ENCODE measurements around the gene NKD2.

DNA sequence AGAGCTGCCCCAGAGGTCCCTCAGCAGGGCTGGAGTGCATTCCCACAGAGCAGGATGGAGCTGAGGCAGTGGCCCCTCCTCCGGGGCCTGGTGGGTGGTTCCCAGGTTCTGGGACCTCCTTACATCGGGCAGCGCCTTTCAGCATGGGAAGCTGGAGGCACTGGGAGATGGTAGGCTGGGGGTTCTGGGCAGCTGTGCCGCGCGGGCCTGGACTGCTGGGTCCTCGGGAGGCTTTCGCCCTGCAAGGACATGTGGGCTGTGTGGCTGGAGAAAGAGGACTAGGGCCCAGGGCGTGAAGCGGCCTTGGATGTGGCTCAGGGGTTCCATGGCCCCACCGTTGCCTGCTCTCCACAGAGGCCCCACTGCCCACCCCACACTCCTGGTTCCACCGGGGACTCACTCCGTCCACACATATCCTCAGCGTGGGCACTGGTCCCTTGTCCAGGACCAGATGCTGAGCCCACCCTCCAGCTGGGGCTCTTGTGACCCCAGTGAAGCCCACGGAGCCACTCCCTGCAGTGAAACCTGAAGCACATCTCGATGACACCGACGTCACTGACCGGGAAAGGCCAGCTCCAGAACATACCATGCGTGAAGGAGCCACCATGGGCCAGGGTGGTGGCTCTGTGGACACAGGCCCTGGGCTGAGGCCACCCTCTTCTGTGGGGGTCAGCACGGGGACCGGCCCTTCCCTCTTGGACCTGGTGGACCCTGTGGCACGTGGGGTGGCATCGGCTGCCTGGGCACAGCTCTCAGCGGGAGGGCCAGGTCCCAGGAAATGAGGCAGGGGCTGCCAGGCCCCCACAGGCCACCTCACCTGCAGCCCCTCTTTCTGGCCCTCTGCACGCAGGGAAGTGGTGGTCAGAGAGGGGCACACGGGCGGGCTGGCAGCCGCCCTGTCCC is 31.5 kb upstream of the NKD2 start:
- TF ChIP-seq POLR2AphosphoS5 (IDR thresholded peaks at IDR 0.05; ENCODE audit: low read depth, low read length), result no peak
- TF ChIP-seq SIN3A (IDR thresholded peaks at IDR 0.05; ENCODE audit: borderline replicate concordance, insufficient read depth, low read length), result no peak
- no peak for TF ChIP-seq REST (IDR thresholded peaks at IDR 0.05; ENCODE audit: insufficient read depth in 1 of 2, low read depth in 2 of 2, low read length in 2 of 2)

All from PFSK-1 (cell line).